GM18517 (cell line): ENCODE results near the gene TGM1.
"Not testable (repeated sequence)": the region's sequence is repeated elsewhere in the genome, so short reads cannot be mapped to it uniquely, and the experiment has no call there.

Experiments used
- ATAC-seq: cut with Tn5 transposase; IDR thresholded peaks from one replicate; pipeline ENCODE4 v1.9.1; 2021; ENCODE audit warnings: mild to moderate bottlenecking, moderate library complexity; ENCODE audit not compliant: unreplicated experiment

The TGM1 gene

GRCh38 chr14:24255438-24255837, 7.5 kb downstream of the TGM1 start:
- ATAC-seq: no peak

GRCh38 chr14:24254630-24255392, 8.2 kb downstream of the TGM1 start:
- no peak for ATAC-seq

GRCh38 chr14:24253936-24254335, 9.0 kb downstream of the TGM1 start:
- ATAC-seq: no peak

GRCh38 chr14:24252289-24253124, 10.5 kb downstream of the TGM1 start:
- ATAC-seq: no peak

GRCh38 chr14:24251880-24252288, 11.1 kb downstream of the TGM1 start:
- no peak for ATAC-seq

GRCh38 chr14:24250354-24250753, 12.6 kb downstream of the TGM1 start:
- no peak for ATAC-seq

GRCh38 chr14:24249230-24250021, 13.6 kb downstream of the TGM1 start:
- no peak for ATAC-seq

- no peak for ATAC-seq
Measured at GRCh38 chr14:24247422-24247821, 15.6 kb downstream of the TGM1 start.

- no peak for ATAC-seq
Measured at GRCh38 chr14:24246765-24247212, 16.2 kb downstream of the TGM1 start.

- not testable (repeated sequence) for ATAC-seq
Measured at GRCh38 chr14:24245350-24245749, 17.6 kb downstream of the TGM1 start.

GRCh38 chr14:24243336-24243836, 19.6 kb downstream of the TGM1 start:
- no peak for ATAC-seq

GRCh38 chr14:24241829-24242443, 21.0 kb downstream of the TGM1 start:
- peak; percentile 63 for ATAC-seq

GRCh38 chr14:24240110-24240918, 22.7 kb downstream of the TGM1 start:
- ATAC-seq: no peak

GRCh38 chr14:24238527-24239037, 24.4 kb downstream of the TGM1 start:
- no peak for ATAC-seq

- no peak for ATAC-seq
Measured at GRCh38 chr14:24238123-24238522, 24.9 kb downstream of the TGM1 start.

- ATAC-seq: no peak
Measured at GRCh38 chr14:24237463-24237955, 25.5 kb downstream of the TGM1 start.

- no peak for ATAC-seq
Measured at GRCh38 chr14:24236689-24237462, 26.1 kb downstream of the TGM1 start.

GRCh38 chr14:24235804-24236688, 26.9 kb downstream of the TGM1 start:
- ATAC-seq: no peak
